IMR-90 (cell line): ENCODE results near the gene RAB3GAP2. TPM values are rescaled to one million over a fixed set of nuclear protein-coding genes. Genes with fewer than 3 reads are reported as not detected.

Experiments used
- ATAC-seq: fragments of 200-7000 bp; cut with Tn5 transposase; 2 replicates; pipeline ENCODE4 v1.9.1; 2020; ENCODE audit warnings: low read depth, mild to moderate bottlenecking, moderate library complexity
- BruUV-seq: library from RNA; stranded (reverse); fragments of 400-500 nt; replicated peaks from 2 replicates; lab custom pipeline; 2021; lab: Mats Ljungman, UMichigan
- CTCF ChIA-PET: fragments of 300-600 bp; formaldehyde crosslinking; extraction: SDS; loops from one replicate; lab custom pipeline; 2021; ENCODE audit warnings: antibody characterized with exemption; lab: Yijun Ruan, JAX
- POLR2A ChIA-PET: fragments of 300-600 bp; sonication (Branson Sonifier 250); formaldehyde crosslinking; loops from one replicate; lab custom pipeline; 2022; ENCODE audit warnings: antibody characterized with exemption; ENCODE audit not compliant: unreplicated experiment; lab: Charles Lee
- DNase-seq: peaks from one replicate; pipeline ENCODE4 v3.0.0; 2013
- H2AFZ ChIP-seq: replicated peaks from 2 replicates; pipeline ENCODE3; 2013; ENCODE audit warnings: low read length, mild to moderate bottlenecking; ENCODE audit not compliant: poor library complexity
- H2AK5ac ChIP-seq: 2 replicates; pipeline ENCODE4 v1.6.1; 2013; ENCODE audit warnings: low read depth, low read length, inconsistent platforms
- H2AK9ac ChIP-seq: replicated peaks from 2 replicates; pipeline ENCODE3; 2013; ENCODE audit warnings: mild to moderate bottlenecking, low read depth, low read length, moderate library complexity; ENCODE audit not compliant: poor library complexity
- H2BK120ac ChIP-seq: 2 replicates; pipeline ENCODE4 v1.6.1; 2013; ENCODE audit warnings: low read depth, low read length, inconsistent platforms
- H2BK15ac ChIP-seq: 3 replicates; pipeline ENCODE4 v1.6.1; 2013; ENCODE audit warnings: low read depth, low read length, inconsistent platforms
- H2BK20ac ChIP-seq: 2 replicates; pipeline ENCODE4 v1.6.1; 2013; ENCODE audit warnings: low read depth, mild to moderate bottlenecking, inconsistent platforms, low read length, moderate library complexity
- H2BK5ac ChIP-seq: 2 replicates; pipeline ENCODE4 v1.6.1; 2013; ENCODE audit warnings: mild to moderate bottlenecking, low read depth, low read length, inconsistent platforms; ENCODE audit not compliant: poor library complexity, severe bottlenecking
- H3K14ac ChIP-seq: replicated peaks from 2 replicates; pipeline ENCODE4 v1.6.1; 2013; ENCODE audit warnings: low read depth, low read length, inconsistent platforms
- H3K18ac ChIP-seq: 2 replicates; pipeline ENCODE4 v1.6.1; 2013; ENCODE audit warnings: low read depth, low read length, control low read depth
- H3K23ac ChIP-seq: 2 replicates; pipeline ENCODE4 v1.6.1; 2013; ENCODE audit warnings: low read depth, low read length, inconsistent platforms
- H3K27ac ChIP-seq: 2 replicates; pipeline ENCODE4 v1.5.1; 2013; ENCODE audit warnings: mild to moderate bottlenecking, control low read depth, low read length; ENCODE audit not compliant: insufficient read depth
- H3K27me3 ChIP-seq: 2 replicates; pipeline ENCODE4 v1.6.1; 2013; ENCODE audit warnings: low read length; ENCODE audit not compliant: control insufficient read depth, insufficient read depth
- H3K36me3 ChIP-seq: 2 replicates; pipeline ENCODE4 v1.6.1; 2013; ENCODE audit warnings: low read length, mixed read lengths; ENCODE audit not compliant: control insufficient read depth, insufficient read depth
- H3K4ac ChIP-seq: 2 replicates; pipeline ENCODE4 v1.6.1; 2013; ENCODE audit warnings: low read depth, low read length, inconsistent platforms
- H3K4me1 ChIP-seq: 2 replicates; pipeline ENCODE4 v1.6.1; 2013; ENCODE audit warnings: low read length, mixed read lengths; ENCODE audit not compliant: control insufficient read depth, insufficient read depth
- H3K4me2 ChIP-seq: 2 replicates; pipeline ENCODE4 v1.6.1; 2013; ENCODE audit warnings: low read depth, mild to moderate bottlenecking, control low read depth, low read length, moderate library complexity
- H3K4me3 ChIP-seq: 2 replicates; pipeline ENCODE4 v1.5.1; 2013; ENCODE audit warnings: low read depth, mild to moderate bottlenecking, control low read depth, low read length, moderate library complexity; ENCODE audit not compliant: insufficient read depth
- H3K56ac ChIP-seq: 2 replicates; pipeline ENCODE4 v1.6.1; 2013; ENCODE audit warnings: low read length, inconsistent platforms; ENCODE audit not compliant: insufficient read depth; ENCODE audit errors: extremely low read depth
- H3K79me1 ChIP-seq, 2 experiments: 2 replicates each; pipeline ENCODE4 v1.6.1; 2013; ENCODE audit warnings: low read length in 2 of 2, inconsistent platforms in 1 of 2, low read depth in 1 of 2
- H3K9ac ChIP-seq: 2 replicates; pipeline ENCODE4 v1.6.1; 2013; ENCODE audit warnings: low read depth, low read length, control low read depth
- H3K9me1 ChIP-seq: 2 replicates; pipeline ENCODE4 v1.6.1; 2013; ENCODE audit warnings: low read length, inconsistent platforms; ENCODE audit not compliant: insufficient read depth
- H3K9me3 ChIP-seq: 2 replicates; pipeline ENCODE4 v1.6.1; 2013; ENCODE audit warnings: low read length; ENCODE audit not compliant: control insufficient read depth, insufficient read depth
- H4K20me1 ChIP-seq: 2 replicates; pipeline ENCODE4 v1.6.1; 2013; ENCODE audit warnings: low read length, inconsistent platforms; ENCODE audit not compliant: insufficient read depth
- H4K5ac ChIP-seq: 2 replicates; pipeline ENCODE4 v1.6.1; 2013; ENCODE audit warnings: mild to moderate bottlenecking, low read depth, low read length, control low read depth
- H4K8ac ChIP-seq, 2 experiments: 2 replicates each; pipeline ENCODE4 v1.6.1; 2013; ENCODE audit warnings: low read depth in 2 of 2, low read length in 2 of 2, control low read depth in 1 of 2, inconsistent platforms in 1 of 2
- H4K91ac ChIP-seq: 2 replicates; pipeline ENCODE4 v1.6.1; 2013; ENCODE audit warnings: low read depth, low read length, inconsistent platforms; ENCODE audit not compliant: insufficient read depth
- CEBPB ChIP-seq: IDR thresholded peaks from 2 replicates; pipeline ENCODE4 v1.6.1; 2012; ENCODE audit warnings: low read depth, low read length, improper control_type of control experiment
- CHD1 ChIP-seq: IDR thresholded peaks from 2 replicates; pipeline ENCODE4 v1.6.1; 2012; ENCODE audit warnings: low read depth, low read length, improper control_type of control experiment
- CTCF ChIP-seq: conservative IDR thresholded peaks from 2 replicates; pipeline ENCODE4 v1.5.1; 2012; ENCODE audit warnings: mild to moderate bottlenecking, low read depth, low read length, improper control_type of control experiment
- MXI1 ChIP-seq: IDR thresholded peaks from 2 replicates; pipeline ENCODE4 v1.6.1; 2012; ENCODE audit warnings: low read depth, mild to moderate bottlenecking, low read length, moderate library complexity, borderline replicate concordance
- RAD21 ChIP-seq: IDR thresholded peaks from 2 replicates; pipeline ENCODE4 v1.6.1; 2012; ENCODE audit warnings: low read length, improper control_type of control experiment
- RCOR1 ChIP-seq: IDR thresholded peaks from 2 replicates; pipeline ENCODE4 v1.6.1; 2012; ENCODE audit warnings: mild to moderate bottlenecking, low read length, improper control_type of control experiment; ENCODE audit not compliant: insufficient replicate concordance
- SMC3 ChIP-seq: fragments of 150-350 bp; IDR thresholded peaks from 2 replicates; pipeline ENCODE4 v1.6.1; 2016; ENCODE audit warnings: low read depth, mild to moderate bottlenecking, antibody characterized with exemption, low read length, moderate library complexity
- WGBS, 2 experiments: methylation state at CpG; one replicate each; pipeline versions ENCODE4 v1.1.5 to v1.1.7; 2013; ENCODE audit warnings: missing lambda C conversion rate in 2 of 2; ENCODE audit not compliant: insufficient read length in 1 of 2; ENCODE audit errors: extremely low coverage in 2 of 2; 5-methylcytosine and 5-hydroxymethylcytosine counted together
- dilution Hi-C: fragments of 300-500 bp; cut with HindIII; formaldehyde crosslinking; loops from one replicate; pipeline ENCODE4 v1.14.3; 2018; ENCODE audit warnings: low sequenced_read_pairs; ENCODE audit not compliant: unreplicated experiment
- in situ Hi-C: fragments of 300-500 bp; cut with MboI; formaldehyde crosslinking; loops from 3 replicates; pipeline ENCODE4 v1.14.3; 2019; ENCODE audit warnings: low sequenced_read_pairs, inconsistent platforms, mixed read lengths
- intact Hi-C: fragments of 100-400 bp; cut with micrococcal nuclease; formaldehyde crosslinking; loops from 2 replicates; pipeline ENCODE4 v1.10.0; 2022
- polyA plus RNA-seq, 3 experiments: library from polyadenylated mRNA; depleted of rRNA; stranded (reverse); fragments of >200 nt; gene quantifications; 2 replicates each; pipeline ENCODE4 v1.2.3, GENCODE V29; 2012; ENCODE audit warnings: low replicate concordance in 1 of 3
- total RNA-seq: library from RNA; depleted of rRNA; stranded (reverse); fragments of >200 nt; gene quantifications from 2 replicates; pipeline ENCODE4 v1.2.3, GENCODE V29; 2012

The RAB3GAP2 gene
- total and polyA plus RNA-seq, 2 of the 4 experiments (the other 2 are of a cell fraction) = 12.3 to 37.8 TPM

- Histone ChIP-seq H2BK15ac (no peak overlapping the region), H3K9me3 (no peaks in the 10 kb centered on the region), H3K4me1 (0 out of 2 replicates have a peak, but pooled peaks cover 1% of the 10 kb centered on the region), H3K79me1 (no peaks in the 10 kb centered on the region), H2BK20ac (no peak overlapping the region), H2AFZ (peak overlapping the region; percentile 46), H3K36me3 (no peaks in the 10 kb centered on the region), H2BK5ac (no peak overlapping the region), H3K14ac (no peak overlapping the region), H4K8ac (no peak overlapping the region), H3K4ac (no peak overlapping the region), H4K20me1 (no peaks in the 10 kb centered on the region), H3K9me1 (no peaks in the 10 kb centered on the region; the same call in 1 of the 2 replicates), H2AK9ac (no peak overlapping the region), H4K91ac (no peak overlapping the region), H3K23ac (no peak overlapping the region), H2BK120ac (no peak overlapping the region), H2AK5ac (no peak overlapping the region), H3K4me2 (no peak overlapping the region), H3K27me3 (peaks cover 2% of the 10 kb centered on the region), H3K18ac (no peak overlapping the region; the same call in 1 of the 2 replicates), H3K27ac (no peak overlapping the region), H3K4me3 (no peak overlapping the region), H3K9ac (no peak overlapping the region), H4K5ac (no peak overlapping the region), H3K56ac (no peak overlapping the region)
- dilution Hi-C loops (no loop called here), in situ Hi-C loops (loop anchor here (10.0 kb wide), 1 partner anchor 476 kb away; no protein-coding TSS in a partner anchor), intact Hi-C loops (loop anchor here (5.0 kb wide), 2 partner anchors 49 to 479 kb away; no protein-coding TSS in a partner anchor)
- CTCF ChIA-PET = interaction anchor here (0.6 kb wide), 1 partner anchor 499 kb away, joined by 4 read pairs; no protein-coding TSS in a partner anchor
- no TSS peak for BruUV-seq
- ATAC-seq (no peak), DNase-seq (no peak)
- WGBS, 2 experiments = 47% methylated on average over 3 of the region's 9 CpGs; no CpG with 5 or more reads in 1 of the 2 experiments
- TF ChIP-seq SMC3 = no peak
- TF ChIP-seq MXI1 = no peak
- no peak for TF ChIP-seq CEBPB
- no peak for TF ChIP-seq RAD21
- TF ChIP-seq CTCF = no peak
- TF ChIP-seq RCOR1 = no peak
- TF ChIP-seq CHD1 = no peak
- POLR2A ChIA-PET = no interaction called here
Observed at GRCh38 chr1:220298470-220299205, 26.4 kb upstream of the RAB3GAP2 start.
